Stimulated activated CD4-positive, alpha-beta T cell treated with anti-CD3 and anti-CD28 coated beads, Interleukin-1b, Interleukin-23, amount 100 ng/mL, for 48 hours (primary cell): ENCODE measurements around the gene PARP11.
A peak's percentile ranks its signal among the peaks of the same experiment; 100 is the strongest.

Experiments
- DNase-seq: peaks from one replicate; pipeline ENCODE4 v3.0.0-alpha.2; 2020

Gene PARP11, protein sequence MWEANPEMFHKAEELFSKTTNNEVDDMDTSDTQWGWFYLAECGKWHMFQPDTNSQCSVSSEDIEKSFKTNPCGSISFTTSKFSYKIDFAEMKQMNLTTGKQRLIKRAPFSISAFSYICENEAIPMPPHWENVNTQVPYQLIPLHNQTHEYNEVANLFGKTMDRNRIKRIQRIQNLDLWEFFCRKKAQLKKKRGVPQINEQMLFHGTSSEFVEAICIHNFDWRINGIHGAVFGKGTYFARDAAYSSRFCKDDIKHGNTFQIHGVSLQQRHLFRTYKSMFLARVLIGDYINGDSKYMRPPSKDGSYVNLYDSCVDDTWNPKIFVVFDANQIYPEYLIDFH

DNA sequence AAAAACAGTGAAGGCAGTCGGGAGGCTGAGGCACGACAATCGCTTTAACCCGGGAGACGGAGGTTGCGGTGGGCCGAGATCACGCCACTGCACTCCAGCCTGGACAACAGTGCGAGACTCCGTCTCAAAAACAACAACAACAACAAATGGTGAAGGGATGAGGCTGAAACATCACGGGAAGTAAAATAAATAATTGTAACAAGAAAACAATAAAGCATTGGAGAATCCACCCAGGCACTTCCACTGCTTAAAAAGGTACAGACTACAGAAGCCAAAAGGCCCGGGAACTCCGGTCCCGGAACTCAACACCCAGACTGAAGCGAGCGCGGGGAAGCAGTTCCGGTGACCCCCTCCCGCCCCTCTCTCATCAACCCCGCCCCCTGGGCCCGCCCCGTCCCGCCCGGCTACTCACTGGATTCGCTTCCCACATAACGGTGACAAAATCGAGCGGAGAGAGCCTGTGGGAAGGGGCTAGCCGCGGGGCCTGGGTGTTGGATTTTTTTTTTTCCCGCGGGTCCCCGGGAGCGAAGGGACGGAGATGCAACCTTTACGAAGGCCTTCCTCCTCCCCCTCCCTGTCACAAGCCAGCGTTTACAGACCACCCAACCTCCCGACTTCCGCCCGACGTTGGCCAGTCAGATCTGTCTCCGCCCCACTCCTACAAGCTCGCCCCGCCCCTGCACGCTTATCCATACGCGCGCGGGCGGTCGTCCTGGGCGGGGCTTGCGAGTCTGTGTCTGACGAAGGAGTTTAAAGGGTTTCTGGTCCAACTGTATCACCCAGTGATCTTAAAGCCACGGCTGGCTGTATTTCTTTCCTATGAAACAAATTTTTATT lies at the start of gene PARP11:
PARP11 (minus strand) TSS at position 600 of the 837 bp plus-strand sequence; CDS start at position 430, 170 bp downstream.
- DNase-seq, result peak; percentile 97

DNA sequence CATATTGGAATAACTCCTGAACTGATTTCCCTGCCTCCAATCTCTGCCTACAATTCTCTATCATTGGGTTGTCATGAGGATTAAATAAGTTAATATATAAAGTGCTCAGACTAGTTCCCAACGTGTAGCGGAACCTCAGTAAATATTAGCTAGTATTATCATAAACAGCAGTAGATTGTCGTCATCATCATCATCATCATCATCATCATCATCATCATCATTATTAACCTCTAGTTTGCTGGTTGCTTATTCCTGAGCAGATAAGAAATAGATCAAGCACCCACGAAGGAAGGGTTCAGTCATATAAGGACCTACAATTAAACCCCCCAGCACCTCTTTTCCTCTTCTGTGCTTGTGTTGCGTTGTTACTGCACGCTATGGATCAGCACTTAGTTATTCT lies 48.8 kb upstream of the PARP11 start:
- DNase-seq, result no peak

DNA sequence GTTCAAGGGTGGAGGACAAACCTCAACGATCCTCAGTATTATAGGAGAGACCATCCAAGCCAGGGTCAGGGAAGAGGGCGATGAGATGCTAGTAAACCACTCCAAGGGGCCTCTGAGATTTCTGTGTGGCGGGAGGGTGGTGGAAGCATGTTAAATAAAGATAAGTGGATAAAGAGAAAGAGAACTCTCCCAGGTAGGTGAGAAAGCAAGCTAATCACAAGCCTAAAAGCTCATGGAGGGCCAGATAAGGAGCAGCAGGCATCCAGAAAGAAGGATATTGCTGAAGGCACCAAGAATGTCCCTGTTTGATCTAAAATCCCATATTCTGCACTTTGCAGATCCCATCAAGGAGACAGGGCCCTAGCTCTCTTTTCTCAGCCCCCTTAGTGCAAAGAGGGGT lies 48.3 kb upstream of the PARP11 start:
- no peak for DNase-seq

DNA sequence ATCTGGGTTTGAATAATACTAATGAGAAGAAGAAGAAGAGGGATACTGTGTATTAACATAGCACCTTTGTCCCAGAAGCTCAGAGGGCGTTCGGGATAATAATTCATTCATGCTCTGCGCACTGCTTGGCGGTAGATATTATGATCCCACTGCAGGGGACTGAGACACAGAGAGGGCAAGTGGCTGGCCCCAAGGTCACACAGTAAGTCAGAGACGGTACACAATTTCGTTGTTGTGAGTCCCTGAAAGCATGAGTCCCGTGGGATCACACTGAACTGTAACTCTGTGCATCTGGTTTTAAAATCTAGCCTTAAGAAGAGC lies 47.9 kb upstream of the PARP11 start:
- no peak for DNase-seq

DNA sequence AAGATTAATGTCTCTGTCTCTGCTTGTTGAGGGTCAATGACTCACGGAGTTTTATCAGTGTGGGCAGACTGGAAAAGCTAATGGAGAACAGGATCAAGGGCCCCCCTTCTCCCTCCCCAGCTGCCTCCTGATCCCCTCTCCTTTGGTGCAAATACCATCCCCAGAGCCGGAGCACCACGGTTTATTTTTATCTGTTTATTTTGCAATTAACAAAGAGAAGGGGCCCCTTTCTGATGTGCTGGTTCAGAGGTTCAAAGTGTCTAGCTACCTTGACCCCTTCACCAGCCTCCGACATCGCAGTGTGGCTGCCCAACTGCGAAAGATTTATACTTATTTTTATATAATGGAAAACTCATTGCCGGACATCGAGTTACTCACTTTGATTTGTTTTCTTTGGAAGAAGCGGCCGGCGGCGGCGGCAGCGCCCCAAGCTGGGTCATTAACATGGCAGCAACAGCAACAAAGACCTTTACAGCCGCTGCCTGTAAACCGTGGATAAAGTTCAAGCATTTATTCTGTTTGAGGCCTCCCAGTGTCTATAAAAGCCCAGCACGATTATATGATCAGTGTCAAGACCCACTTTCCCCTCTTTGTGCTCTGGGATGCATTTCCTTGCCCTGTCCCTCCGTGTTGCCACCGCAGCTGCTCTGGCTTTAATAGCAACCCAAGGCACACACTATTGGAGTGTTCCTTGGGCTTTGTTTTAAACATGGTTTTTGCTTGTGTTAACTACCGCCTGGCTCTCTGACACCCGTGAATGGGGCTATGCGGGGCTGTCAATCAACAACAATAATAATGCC lies 47.4 kb upstream of the PARP11 start:
- DNase-seq, result no peak

DNA sequence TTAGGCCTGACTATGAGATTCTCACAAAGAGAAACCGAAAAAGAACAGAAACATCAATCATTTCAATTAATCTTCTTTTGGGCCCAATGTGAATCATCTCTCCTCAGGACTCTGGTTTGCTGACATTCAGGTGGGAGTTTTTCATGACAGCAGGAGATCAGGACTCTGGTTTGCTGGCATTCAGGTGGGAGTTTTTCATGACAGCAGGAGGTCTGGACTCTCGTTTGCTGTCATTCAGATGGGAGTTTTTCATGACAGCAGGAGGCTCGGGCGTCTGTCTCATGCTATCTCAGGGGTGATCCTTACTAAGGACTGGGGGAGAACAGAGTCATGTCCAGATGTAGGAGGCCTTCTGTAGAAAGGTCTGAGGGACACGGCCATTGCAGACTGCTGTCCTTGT lies 40.1 kb upstream of the PARP11 start:
- DNase-seq, result peak; percentile 38

DNA sequence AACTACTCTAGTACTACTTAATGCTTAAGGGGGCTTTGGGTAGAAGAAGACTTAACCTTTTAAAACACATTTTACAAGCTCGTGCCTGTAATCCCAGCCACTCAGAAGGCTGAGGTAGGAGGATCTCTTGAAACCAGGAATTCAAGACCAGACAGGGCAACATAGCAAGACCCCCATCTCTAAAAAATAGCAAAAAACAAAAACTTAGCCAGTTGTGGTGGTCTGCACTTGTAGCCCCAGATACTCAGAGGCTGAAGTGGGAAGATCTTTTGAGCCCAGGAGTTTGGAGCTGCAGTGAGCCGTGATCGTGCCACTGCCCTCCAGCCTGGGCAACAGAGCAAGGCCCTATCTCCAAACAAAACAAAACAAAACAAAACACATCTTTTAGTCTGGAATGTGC lies 39.7 kb upstream of the PARP11 start:
- DNase-seq, result no peak

DNA sequence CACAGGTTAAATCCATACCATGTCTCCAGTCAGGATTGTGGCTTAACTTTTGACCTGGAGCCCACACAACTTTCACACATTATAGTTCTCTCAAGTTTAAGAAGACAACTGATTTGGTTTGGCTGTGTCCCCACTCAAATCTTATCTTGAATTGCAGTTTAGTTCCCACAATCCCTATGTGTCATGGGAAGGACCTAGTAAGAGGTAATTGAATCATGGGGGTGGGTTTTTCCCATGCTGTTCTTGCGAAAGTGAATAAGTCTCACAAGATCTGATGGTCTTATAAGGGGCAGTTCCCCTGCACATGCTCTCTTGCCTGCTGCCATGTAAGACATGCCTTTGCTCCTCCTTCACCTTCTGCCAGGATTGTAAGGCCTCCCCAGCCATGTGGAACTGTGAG lies 38.2 kb upstream of the PARP11 start:
- no peak for DNase-seq

DNA sequence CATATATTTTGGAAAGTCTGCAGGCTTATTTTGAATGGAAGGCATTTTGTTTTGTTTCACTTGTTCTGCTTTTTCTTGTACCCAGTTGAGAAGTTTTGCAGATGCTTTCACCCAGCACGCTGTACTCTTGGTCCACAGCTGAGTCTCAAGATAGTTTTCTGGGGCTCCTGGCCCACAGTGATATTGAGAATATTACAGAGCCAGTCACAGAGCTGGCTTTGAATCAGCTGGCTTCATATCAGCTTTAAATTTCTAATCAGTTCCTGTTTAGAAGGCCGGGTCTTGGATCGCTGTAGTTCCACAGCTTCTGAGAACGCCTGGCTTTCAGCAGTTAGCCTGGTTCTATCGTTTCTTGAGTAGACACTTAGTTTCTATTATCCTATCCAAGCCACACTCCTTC lies 32.5 kb upstream of the PARP11 start:
- no peak for DNase-seq

DNA sequence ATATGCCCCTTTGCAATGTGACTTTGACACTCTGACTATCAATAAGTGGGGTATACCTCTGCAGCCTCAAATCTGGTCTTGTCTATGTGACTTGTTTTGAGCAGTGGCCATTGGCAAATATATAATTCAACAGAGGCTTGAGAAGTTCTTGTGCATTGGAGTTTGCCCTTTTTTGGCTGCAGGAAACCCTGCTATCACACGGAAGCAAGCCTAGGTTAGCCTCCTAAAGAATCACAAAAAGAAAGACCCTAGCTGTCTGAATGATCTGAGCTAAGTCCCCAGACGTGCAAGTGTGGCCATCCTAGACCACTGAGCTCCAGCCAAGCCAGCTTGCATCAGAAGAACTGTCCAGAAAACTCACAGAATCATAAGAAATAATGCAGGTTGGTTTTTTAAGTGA lies 31.8 kb upstream of the PARP11 start:
- no peak for DNase-seq

DNA sequence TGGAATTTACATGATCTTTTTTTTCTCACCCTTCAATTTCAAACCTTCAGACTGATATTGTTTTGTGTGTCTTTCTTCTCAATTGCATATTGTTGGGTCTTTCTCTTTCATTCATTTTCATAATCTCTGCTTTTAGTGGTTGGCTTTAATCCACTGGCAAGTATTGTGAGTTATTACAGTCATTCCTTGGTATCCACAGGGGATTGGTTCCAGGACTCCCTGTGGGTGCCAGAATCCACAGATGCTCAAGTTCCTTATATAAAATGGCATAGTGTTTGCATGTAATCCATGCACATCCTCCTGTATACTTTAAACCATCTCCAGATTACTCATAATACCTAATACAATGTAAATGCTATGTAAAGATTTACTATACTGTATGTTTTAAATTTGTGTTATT lies 29.7 kb upstream of the PARP11 start:
- no peak for DNase-seq

DNA sequence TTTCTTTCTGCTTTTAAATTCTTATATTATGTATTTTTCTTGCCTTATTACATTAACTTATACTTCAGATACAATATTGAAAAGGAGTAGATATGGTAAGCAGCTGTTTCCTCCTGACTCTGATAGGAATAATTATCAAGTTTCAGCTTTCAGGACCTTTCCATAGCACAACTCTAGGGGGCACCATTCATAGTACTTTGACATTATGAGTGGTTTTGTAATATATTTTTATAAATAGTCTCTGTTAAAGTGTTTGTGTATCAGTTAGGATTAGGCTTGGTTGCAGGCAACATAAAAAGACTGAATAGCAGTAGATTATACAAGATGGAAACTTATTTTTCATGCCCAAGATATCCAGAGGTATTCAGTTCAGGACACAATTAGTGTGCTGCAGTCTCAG lies 27.9 kb upstream of the PARP11 start:
- no peak for DNase-seq

DNA sequence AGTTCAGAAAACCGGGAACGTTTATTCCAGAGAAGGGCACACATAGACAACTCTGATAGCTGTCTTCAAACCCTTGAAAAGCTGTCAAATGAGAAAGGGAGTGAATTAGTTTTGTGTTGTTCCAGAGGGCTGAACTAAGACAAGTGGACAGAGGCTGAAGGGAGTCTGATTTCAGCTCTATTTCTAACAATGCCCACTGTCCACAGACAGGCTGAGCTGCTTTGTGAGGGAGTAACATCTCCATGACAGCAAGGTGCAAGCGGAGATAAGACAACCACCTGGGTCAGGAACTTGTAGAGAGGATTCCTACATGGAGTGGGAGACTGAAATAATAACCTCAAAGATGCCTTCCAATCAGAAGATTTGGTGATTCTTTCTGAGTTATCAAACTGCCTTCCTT lies 25.6 kb upstream of the PARP11 start:
- DNase-seq, result no peak

DNA sequence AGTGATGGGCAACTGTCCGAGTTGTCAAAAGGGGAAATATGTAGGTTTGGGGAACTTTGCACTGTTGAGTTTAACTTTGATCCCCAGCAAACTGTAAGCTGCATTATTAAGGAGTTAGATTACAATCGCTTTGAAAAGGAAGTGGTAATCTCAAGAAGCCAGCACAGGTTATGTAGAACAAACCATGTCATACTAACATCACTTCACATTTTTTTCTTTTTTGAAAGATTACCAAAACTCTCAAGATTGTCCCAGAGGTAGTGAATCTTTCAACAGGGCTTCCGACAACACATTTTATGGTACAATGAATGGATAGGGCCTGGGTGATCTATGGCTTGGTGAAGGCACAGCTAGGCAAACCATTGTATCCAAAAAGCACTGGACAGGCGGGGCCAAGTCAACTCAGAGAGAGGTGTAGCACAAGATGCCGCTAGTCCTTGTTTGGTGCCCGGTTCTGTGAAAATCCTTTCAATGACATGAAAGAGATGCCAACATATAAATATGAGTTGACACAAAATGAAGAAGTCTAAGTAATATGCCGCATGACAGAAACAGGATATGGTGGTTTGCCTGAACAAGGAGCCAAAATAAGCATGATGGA lies 24.3 kb upstream of the PARP11 start:
- no peak for DNase-seq

DNA sequence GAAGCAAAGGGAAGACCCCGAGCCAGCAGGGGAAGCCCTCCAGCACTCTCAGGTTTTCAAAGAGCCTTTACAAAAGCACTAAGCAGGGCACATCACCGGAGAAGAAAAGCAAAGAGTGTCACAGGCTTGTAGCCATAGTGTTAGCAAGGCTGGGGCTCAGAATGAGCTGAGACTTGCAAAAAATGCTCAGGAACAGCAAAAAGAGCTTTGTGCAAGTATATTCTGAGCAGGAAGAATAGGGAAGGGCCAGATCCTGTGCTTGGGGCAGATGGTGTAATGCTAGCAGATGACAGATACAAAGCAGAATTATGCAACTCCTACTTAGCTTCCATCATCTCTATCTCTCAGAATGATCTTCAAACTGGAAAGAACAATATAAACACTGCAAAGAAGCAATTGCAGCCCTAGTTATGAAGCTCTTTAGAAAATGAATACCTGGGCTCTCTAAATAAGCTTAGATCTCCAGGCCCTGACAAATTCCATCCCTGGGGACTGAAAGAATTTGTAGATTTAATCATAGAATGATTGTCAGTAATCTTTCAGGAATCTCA lies 23.7 kb upstream of the PARP11 start:
- no peak for DNase-seq

DNA sequence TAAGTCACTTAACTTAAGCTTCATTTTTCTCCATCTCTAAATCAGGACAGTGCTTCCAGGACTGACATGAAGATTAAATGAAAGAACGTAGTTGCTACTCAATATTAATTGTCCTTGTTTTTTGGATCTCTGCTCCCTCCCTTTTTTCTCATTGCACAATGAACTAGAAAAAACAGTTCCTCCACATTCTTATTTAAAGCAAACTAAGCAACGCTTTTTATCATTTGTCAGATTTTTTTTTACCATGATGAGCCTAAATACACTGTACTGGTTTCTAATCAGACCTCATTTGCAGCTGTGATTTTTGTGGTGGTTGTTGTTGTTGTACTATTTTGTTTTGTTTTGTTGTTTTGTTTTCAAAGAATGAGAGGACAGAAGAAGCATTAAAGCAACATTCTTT lies 23.2 kb upstream of the PARP11 start:
- DNase-seq, result no peak

DNA sequence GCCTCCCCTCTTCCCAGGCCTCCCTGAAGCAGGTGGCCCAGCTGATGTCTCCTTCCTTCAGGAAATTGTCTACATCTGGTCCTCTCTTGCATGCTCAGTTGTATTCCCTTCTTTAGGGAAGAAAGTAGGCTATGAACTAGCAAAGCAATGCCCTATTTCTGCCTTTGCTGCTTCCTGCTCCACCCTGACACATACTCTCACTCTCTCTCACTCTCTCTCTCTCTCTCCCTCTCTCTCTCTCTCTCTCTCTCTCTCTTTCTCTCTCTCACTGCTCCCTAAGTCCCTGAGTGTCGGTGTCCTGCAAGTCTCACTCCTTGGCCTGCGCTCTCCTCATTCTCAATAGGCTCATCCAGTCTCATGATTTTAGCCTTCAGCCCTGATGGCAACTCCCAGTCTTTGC lies 19.4 kb upstream of the PARP11 start:
- DNase-seq, result no peak

DNA sequence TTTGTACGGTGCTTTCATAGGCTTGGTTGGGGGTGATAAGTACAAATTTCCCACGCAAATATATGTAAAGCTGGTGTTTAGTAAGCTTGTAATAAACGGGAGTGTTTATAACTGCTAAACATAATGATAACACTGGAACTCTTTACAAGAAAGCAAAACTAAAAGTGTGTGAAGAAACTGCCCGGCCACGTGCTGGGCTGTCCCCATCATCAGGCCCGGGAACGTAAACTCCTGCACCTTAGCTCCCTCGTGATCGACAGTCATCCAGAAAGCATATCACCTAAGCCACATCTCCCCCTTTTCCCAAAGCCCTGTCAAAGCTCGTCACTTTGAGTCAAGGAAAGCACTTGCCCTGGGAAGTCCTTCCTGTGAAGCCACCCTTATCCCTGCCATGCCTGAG lies 18.0 kb upstream of the PARP11 start:
- no peak for DNase-seq

DNA sequence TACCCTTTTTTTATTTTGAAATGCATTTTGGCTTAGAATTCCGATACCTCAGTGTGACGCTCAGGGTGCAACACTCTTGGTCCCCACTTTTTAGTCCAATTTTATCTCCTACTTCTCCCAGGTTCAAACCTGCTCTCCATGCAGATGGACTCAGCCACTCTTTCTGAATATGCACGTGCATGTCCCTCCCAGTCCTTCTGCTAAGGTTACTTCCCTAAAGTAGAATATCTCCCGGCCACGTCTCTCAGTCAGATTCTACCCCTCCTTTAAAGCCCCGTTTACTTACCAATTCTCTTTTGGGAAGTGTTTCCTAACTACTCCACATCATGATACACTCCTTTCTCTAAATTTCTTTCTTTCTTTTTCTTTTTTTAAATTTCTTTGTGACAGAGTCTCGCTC lies 15.5 kb upstream of the PARP11 start:
- DNase-seq, result no peak

DNA sequence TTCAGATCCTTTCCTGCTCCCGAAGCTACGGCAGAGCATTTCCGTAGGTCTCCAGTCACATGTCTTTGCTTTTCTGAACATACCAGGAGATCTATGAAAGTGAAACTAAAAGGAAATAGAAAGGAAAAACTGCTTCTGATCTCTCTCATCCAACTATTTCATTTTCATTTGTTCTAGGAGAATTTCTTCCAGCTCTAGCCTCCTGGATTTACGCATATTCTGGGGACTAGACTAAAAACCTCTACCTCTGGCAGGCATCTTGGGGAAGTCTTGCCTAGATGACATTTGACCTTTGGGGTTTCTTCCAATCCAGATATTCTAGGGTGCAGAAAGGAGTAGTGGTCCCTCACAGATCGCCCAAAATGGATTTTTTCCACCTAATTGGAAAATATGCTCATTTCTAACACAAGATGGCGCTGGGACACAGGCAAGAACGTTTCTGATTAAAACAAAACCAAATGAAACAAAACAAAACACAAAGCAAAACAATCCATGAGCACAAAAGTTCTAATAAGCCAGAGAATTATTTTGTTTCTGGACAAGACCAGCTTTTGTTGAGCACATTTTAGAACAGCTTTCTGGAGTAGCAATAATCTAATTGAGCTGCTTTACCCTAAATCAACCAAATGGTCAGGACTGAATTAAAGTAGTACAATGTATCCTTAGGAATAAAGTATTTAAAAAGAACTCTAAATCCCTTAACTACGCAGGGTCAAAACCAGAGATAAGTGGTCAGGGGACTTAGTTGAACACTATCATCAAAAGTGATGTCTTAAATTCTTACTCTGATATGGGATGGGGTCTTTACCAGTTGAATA lies 12.3 kb upstream of the PARP11 start:
- DNase-seq, result peak; percentile 27

DNA sequence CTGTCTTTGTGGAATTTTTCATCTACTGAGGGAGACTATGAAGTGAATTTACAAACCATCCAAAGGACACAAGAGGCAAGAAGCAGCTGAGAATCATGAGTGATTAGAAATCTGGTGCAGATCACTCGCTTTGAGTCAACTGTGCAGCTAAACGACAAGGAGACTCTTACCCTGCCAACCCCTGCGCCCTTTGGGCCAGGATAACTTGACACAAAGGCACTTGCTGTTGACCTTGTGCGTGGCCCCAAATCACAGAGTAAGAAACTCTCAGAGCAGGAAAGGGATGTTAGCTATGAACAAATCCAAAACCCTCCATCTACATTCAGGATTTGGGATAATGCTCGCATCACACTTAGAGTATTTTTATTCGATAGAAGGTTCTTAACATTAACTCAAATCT lies 11.5 kb upstream of the PARP11 start:
- DNase-seq, result no peak

DNA sequence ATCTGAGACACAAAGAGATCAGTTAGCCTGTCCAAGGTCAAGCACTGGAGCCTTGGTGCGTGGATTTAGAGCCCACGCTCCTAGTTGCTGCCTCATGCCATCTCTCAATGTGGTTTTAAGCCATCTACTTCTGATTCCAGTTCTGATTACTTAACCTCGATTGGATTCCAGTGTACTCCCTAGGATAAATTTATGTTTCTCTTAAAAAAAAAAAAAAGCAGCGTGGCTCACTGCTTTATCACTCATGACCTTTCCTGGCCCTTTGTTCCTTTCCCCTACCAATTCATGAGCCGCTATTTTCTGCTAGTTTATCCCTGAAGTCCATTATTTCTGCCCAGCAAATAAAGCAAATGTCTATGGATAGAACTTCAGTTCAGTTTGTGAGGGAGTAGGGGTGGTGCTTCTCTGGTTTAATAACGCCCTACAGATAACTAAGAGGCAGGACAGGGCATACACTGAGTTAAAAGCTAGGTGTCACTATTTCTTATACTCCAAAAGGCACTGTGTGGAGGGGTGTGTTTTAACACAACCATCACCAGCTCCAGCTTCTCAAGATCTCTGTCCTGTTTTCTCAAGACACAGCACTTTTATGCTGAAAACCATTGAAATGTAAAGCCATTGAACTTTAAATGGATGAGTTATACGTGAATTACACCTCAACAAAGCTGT lies 9.8 kb upstream of the PARP11 start:
- no peak for DNase-seq
